HS-27A (cell line): ENCODE measurements around the gene CEL.

ENCODE experiments used
- DNase-seq: peaks from one replicate; pipeline ENCODE4 v3.0.0-alpha.2; 2012; ENCODE audit warnings: low read depth, missing footprints

CEL gene

DNA sequence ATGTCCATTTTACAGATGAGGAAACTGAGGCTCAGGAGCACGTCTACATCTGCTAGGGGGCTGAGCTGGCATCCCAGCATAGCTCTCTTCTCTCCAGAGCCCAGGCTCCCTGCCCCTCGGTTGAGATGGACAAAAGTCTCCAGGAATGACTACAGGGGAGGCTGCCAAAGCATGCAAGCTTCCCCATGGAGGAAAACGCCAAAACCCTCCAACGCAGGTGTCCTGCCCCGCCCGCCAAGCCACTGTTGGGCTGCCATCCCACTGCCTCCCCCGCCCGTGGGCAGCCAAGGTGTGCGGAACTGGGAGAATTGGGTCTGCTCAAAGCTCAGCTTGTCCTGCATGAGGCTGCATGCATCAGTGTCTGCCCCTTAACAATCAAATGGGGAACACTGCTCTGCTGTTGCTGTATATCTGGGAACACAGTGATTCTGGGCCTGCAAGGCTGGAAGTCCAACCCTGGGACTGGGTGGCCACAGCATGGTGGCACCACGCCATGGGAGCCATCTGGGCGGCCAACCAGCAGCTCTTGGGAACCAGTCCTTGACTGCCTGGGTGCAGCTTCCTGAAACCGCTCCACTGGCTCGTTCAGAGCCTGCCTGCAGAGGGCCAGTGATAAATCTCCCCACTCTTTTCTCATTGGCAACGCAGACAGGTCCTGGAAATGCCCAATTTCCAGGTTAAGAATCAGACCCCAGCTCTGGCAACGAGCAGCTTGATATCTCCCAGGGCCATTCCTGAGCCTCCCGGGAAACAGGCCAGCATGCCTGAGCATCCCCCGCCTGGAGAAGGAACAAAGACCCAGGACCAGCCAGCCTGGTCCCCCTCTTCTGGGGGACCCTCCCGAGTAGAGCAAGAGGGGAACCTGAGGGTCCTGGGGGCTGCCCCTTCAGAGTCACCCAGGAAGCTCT, 55.7 kb downstream of the CEL start:
- no peak for DNase-seq

DNA sequence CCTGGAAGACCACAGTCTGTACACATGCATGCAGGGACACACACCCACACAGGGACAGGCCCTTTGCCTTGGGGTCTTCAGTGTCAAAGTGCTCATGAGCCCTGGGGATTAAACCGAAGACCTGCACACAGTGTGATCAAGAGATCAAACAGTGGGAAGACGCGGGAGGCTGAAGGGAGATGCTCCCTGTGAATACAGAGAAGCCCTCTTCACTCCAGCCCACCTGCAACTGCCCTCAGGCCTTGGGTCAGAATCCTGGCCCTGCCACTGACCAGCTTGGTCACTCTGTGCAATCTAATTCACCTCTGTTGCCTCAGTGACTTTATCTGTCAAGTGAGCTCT, 56.4 kb downstream of the CEL start:
- no peak for DNase-seq

DNA sequence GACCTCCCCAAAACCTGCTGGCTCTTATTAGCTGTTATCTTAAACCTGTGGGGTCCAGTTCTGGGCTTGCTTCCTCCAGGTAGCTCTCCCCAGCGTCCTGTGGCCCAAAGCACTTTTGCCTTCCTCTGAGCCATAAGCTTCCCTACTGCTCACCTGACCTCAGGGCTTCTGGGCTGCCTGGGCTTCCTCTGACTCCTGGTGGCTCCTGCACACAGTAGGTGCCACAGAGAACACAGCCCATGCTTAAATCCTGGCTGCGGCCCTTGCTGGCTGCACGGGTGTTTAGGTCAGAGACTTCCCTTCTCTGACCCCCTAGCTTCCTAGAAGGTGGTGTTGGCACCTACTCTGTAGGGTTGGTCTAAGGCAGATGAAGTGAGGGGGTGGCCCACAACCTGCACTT, 56.8 kb downstream of the CEL start:
- no peak for DNase-seq

DNA sequence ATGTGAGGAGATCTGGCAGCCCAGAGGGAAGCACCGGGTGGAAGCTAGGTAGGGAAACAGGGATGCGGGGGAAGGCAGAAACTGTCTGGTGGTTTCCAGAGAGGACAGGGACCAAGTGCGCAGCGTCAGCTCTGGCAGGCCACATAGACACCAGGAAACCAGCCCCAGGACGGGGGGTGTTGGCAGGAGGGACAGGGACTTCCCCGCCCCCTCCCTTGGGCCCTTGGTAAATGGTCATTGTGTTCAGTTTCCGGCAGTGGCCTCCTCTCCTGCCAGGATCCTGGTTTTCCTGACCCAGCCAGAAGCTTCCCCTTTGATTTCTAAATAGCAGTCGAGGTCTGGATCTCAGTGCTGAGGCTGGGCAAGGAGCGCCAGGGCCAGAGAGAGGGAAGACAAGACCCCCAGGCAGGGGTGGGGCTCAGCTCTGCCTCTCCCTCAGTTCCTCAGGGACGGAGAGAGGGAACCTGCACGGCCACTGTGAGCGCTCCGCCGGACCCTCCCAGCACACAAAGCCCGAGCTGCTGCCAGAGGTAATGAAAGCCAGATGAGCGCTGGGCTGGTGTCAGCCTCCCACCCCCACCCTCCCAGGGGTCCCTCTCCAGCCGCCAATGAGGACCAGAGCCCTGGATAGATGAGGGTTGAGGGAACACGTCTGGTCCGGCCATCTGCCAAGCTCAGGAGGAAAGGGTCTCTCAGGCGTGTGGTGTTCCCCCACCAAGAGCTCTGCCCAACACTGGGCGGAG, 57.5 kb downstream of the CEL start:
- DNase-seq, result no peak

DNA sequence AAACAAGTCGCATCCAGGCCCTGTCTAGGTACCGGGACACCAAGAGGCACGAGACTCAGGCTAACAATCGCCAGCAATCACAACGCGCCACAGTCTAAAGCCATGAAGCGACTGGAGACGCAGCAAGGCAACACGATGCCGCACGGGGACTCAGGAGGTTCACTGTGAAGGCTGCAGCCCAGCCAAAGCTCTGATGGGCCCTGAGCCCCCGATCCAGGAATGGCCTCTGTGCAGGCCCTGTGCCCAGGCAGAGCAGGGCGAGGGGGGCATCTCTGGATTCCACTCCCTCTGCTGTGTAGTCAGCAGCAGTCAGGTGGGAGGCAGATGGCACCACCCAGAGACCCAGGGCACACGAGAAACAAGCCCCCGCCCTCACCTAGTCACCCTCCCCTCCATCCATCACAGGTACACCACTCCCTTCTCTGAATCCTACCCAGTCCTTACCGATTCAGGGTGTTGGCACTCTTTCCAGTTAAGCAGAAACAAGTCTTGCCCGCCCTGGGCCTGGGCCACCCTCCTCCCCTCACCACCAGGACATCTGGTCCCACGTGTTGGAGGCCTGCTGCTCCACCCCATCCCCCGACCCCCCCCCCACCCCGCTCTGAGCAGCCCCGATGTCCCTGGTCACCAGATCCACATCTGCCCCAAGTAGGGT, 58.2 kb downstream of the CEL start:
- DNase-seq, result no peak

DNA sequence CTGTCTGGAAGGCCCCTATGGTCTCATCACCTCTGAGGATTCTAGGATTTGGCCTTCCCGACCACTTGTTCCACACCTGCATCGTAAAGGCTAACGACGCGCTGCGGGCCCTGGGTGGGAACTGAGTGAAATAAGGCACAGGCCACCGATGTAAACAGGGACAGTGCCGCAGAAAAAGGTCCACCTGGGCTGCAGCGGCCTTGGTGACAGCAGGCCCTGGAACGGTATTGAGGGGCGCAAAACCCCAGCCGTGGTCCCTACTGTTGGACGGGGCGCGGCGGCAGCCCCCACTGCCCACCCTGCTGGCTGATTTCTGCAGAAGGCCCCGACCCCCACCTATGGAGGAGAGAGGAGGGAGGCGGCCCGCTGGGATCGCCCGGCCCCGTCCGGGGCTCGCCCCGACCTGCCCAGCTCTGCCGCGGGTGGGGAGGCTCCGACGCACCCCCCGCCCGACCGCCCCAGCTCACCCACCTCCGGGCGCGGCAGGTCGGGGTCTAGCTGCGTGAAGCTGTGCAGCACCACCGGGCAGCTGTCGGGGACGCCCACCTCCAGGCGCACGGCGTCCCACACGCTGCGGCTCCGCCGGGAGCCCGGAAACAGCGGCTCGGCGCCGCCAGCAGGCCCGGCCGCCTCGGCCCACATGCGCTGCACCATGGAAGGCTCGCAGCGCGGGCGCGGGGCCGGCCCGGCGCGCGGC, 58.9 kb downstream of the CEL start:
- no peak for DNase-seq
